Kidney (tissue), 14 donors: ENCODE measurements around the gene GPR171. TPM values are rescaled to one million over a fixed set of nuclear protein-coding genes. Genes with fewer than 3 reads are reported as not detected.

Experiments
- DNase-seq, 5 donors: peaks; one replicate each; pipeline ENCODE4 v3.0.0-alpha.2; 2013 to 2020
- FAIRE-seq: peaks from 2 replicates; lab custom pipeline; 2012; peaks lifted over from hg19 to GRCh38; lab: Jason Lieb, UNC
- H3K27ac ChIP-seq, 2 donors: one replicate each; pipeline ENCODE4 v1.7.0; 2013; ENCODE audit warnings: low read depth in 2 of 2, low read length in 2 of 2, inconsistent platforms in 1 of 2
- H3K27me3 ChIP-seq: one replicate; pipeline ENCODE4 v1.7.1; 2013; ENCODE audit warnings: low read length, inconsistent platforms; ENCODE audit not compliant: control insufficient read depth, insufficient read depth
- H3K36me3 ChIP-seq, 3 donors: one replicate each; pipeline versions ENCODE4 v1.7.0 to v1.7.1; 2013; ENCODE audit warnings: low read length in 3 of 3, control low read depth in 1 of 3, inconsistent platforms in 1 of 3; ENCODE audit not compliant: insufficient read depth in 3 of 3, control insufficient read depth in 2 of 3
- H3K4me1 ChIP-seq, 3 donors: one replicate each; pipeline versions ENCODE4 v1.7.0 to v1.7.1; 2013; ENCODE audit warnings: low read length in 3 of 3, inconsistent platforms in 1 of 3, low read depth in 1 of 3; ENCODE audit not compliant: control insufficient read depth in 2 of 3, insufficient read depth in 2 of 3
- H3K4me3 ChIP-seq, 3 donors: one replicate each; pipeline versions ENCODE4 v1.7.0 to v1.8.1; 2013; ENCODE audit warnings: low read length in 3 of 3, control low read depth in 1 of 3, inconsistent platforms in 1 of 3
- H3K9ac ChIP-seq, 3 donors: one replicate each; pipeline versions ENCODE4 v1.7.0 to v1.7.1; 2013; ENCODE audit warnings: low read length in 3 of 3, control low read depth in 1 of 3, inconsistent platforms in 1 of 3
- H3K9me3 ChIP-seq, 3 donors: one replicate each; pipeline versions ENCODE4 v1.7.0 to v1.7.1; 2013; ENCODE audit warnings: low read length in 3 of 3, control low read depth in 1 of 3, inconsistent platforms in 1 of 3; ENCODE audit not compliant: control insufficient read depth in 2 of 3, insufficient read depth in 1 of 3
- CTCF ChIP-seq: IDR thresholded peaks from 3 replicates; pipeline ENCODE4 v1.5.1; 2012; ENCODE audit warnings: mild to moderate bottlenecking, moderate library complexity, borderline replicate concordance; ENCODE audit not compliant: insufficient read depth; ENCODE audit errors: extremely low read depth
- intact Hi-C: fragments of 100-400 bp; cut with DNase I; formaldehyde crosslinking; loops from one replicate; pipeline ENCODE4 v1.11.1; 2022
- polyA plus RNA-seq: library from polyadenylated mRNA; stranded (reverse); fragments of 350-450 nt; fragmentation: Illumina TruSeq; extraction: RNeasy Lipid Tissue Mini Kit (QIAGEN cat#74804); gene quantifications from one replicate; pipeline ENCODE4 v1.2.3, GENCODE V29; 2014; ENCODE audit warnings: low read depth, low replicate concordance; ENCODE audit not compliant: insufficient read depth
- total RNA-seq: library from RNA; stranded (reverse); fragmentation: NEBNext Ultra II Directional; extraction: Animal tissue kit (Norgen Biotek cat#: 25700); gene quantifications from one replicate; pipeline ENCODE4 v1.2.1, GENCODE V29; 2021
- donor health status: control.
- donor health status: control.
- donor health status: control.
- donor health status: control.
- donor health status: control.
- donor health status: DM: yes; HTN: yes; CAD: no.
- donor health status: Normal renal cell carcinoma (clear cell type).

The GPR171 gene
- total and polyA plus RNA-seq, 2 donors from 2014 or later, result 0.47 to 4.9 TPM

- Histone ChIP-seq H3K27ac (no peak overlapping the region), H3K4me1 (no peaks in the 10 kb centered on the region), H3K36me3 (no peaks in the 10 kb centered on the region), H3K27me3 (no peaks in the 10 kb centered on the region), H3K4me3 (no peak overlapping the region), H3K9me3 (no peaks in the 10 kb centered on the region), H3K9ac (no peak overlapping the region)
- DNase-seq, result no peak
- TF ChIP-seq CTCF, result no peak
- no peak for FAIRE-seq
- intact Hi-C loops, result loop anchor here (10.0 kb wide), 1 partner anchor 430 kb away; no protein-coding TSS in a partner anchor
Measured at GRCh38 chr3:151154566-151154965, 48.5 kb downstream of the GPR171 start.

GRCh38 chr3:151152455-151153079 is 50.4 kb downstream of the GPR171 start:
- FAIRE-seq, result no peak
- no peaks in the 10 kb centered on the region for H3K27me3 ChIP-seq
- no peak overlapping the region for H3K27ac ChIP-seq
- H3K4me3 ChIP-seq, result no peak overlapping the region
- no peak for TF ChIP-seq CTCF
- no peaks in the 10 kb centered on the region for H3K9me3 ChIP-seq
- H3K9ac ChIP-seq, result no peak overlapping the region
- intact Hi-C loops, result loop anchor here (10.0 kb wide), 1 partner anchor 428 kb away; no protein-coding TSS in a partner anchor
- H3K4me1 ChIP-seq, result no peaks in the 10 kb centered on the region
- no peak for DNase-seq
- no peaks in the 10 kb centered on the region for H3K36me3 ChIP-seq

Other genes with a start within 250 kb of the GPR171 start
- not detected for gene CLRN1, start 230.5 kb downstream of the GPR171 start, total RNA-seq
- gene CLRN1, start 230.5 kb downstream of the GPR171 start, polyA plus RNA-seq, result not detected
- gene MED12L, start 117.6 kb downstream of the GPR171 start, total RNA-seq, result 0.82 TPM
- 0.13 TPM for gene MED12L, start 117.6 kb downstream of the GPR171 start, polyA plus RNA-seq
- 2.4 TPM for gene P2RY14, start 75.3 kb upstream of the GPR171 start, total RNA-seq
- 0.54 TPM for gene P2RY14, start 75.3 kb upstream of the GPR171 start, polyA plus RNA-seq
- 0.72 TPM for gene GPR87, start 113.6 kb upstream of the GPR171 start, total RNA-seq
- not detected for gene GPR87, start 113.6 kb upstream of the GPR171 start, polyA plus RNA-seq
- 2.5 TPM for gene P2RY13, start 126.3 kb upstream of the GPR171 start, total RNA-seq
- 0.71 TPM for gene P2RY13, start 126.3 kb upstream of the GPR171 start, polyA plus RNA-seq
- gene P2RY12, start 181.5 kb upstream of the GPR171 start, total RNA-seq, result 2.2 TPM
- gene P2RY12, start 181.5 kb upstream of the GPR171 start, polyA plus RNA-seq, result not detected